Stimulated activated CD8-positive, alpha-beta memory T cell treated with anti-CD3 and anti-CD28 coated beads, Interleukin-12 subunit alpha, Interleukin-12 subunit beta, amount 100 ng/mL, for 24 hours (primary cell): ENCODE results near the gene SALL3.

Experiments used
- DNase-seq: peaks from one replicate; pipeline ENCODE4 v3.0.0-alpha.2; 2020; ENCODE audit errors: extremely low read depth

Gene SALL3

GRCh38 chr18:78965917-78966792 is 13.5 kb upstream of the SALL3 start:
- no peak for DNase-seq

GRCh38 chr18:78966793-78967106 is 12.9 kb upstream of the SALL3 start:
- DNase-seq, result no peak

- no peak for DNase-seq
These were observed 11.9 kb upstream of the SALL3 start for GRCh38 chr18:78967692-78968091.

GRCh38 chr18:78969574-78970315 is 9.9 kb upstream of the SALL3 start:
- DNase-seq, result no peak

DNA sequence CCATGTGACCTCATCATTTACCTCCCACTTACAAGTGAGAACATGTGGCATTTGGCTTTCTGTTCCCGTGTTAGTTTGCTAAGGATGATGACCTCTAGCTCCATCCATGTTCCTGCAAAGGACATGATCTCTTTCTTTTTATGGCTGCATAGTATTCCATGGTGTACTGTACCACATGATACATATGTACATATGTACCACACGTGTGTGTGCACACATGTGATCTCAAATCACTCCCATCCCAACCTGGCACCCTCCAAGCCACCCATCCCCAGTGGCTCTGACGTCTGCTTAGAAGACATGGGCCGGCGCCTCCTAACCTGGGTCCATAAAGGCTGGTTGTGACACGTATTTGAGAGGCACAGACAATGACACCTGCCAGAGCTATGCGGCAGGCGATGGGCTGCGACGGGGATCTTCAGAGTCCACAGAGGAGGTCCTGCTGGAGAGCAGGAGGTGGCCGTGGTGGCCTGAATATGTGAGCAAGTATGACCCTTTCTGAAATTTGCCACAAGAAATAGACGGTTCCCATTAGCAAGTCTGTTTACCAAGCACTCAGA is 8.8 kb upstream of the SALL3 start:
- no peak for DNase-seq

GRCh38 chr18:78971511-78972245 is 7.9 kb upstream of the SALL3 start:
- no peak for DNase-seq

GRCh38 chr18:78972385-78972918 is 7.2 kb upstream of the SALL3 start:
- DNase-seq, result no peak

GRCh38 chr18:78972930-78973331 is 6.7 kb upstream of the SALL3 start:
- DNase-seq, result no peak

DNA sequence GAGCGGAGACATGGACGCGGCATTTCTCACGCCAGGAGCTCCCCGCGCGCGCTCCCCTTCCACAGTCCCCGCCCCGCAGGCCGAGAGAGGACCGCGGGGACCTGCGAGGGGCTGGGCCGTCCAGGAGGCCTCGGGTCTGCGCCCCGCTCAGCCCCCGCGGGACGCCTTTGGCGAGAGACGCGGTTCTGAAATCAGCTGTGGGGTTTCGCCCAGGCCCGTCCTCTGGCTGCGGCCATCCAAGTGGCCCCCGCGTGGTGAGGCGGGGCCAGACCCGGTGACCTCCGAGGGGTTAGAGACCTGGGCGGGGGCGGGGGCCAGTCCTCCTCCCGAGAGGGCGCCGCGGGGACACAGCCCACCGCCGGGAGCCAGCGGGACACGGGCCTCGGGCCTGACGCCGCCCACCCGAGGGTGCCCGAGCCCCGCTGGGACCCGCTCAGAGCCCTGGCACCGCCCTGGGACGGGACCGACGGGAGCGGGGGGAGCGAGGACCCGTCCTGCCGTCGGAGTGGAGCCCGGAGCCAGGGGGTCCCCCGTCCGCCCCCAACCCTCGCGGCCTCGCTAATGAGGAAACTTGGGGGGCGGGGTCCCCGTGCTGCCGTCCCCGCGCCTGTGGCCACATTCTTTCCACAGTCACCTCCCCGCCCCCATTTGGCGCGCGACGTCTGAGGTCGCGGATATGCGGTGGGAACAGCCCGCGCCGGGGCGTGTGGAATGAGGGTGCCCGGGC is 6.1 kb upstream of the SALL3 start:
- DNase-seq, result no peak

- DNase-seq, result no peak
These were observed 5.4 kb upstream of the SALL3 start for GRCh38 chr18:78974115-78974761.

DNA sequence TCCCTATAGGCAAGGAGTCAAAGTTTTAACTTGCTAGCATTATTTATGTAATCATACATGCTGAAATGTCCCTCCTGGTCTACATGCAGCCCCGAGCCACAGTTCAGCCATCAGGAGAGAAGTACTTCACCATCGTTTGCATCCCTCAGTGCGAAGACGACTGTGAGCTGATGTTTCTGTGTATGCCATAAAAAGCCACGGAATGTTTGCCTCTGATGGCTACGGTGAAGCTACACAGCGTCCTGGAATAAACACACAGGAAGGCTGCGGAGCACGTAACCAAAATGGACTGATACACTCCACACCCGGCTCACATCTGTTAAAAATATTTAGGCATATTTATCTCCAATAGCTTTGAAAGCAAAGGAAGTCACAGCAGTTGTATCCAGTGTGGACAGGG is 4.3 kb upstream of the SALL3 start:
- DNase-seq, result no peak

GRCh38 chr18:78975699-78976335 is 3.8 kb upstream of the SALL3 start:
- no peak for DNase-seq

DNA sequence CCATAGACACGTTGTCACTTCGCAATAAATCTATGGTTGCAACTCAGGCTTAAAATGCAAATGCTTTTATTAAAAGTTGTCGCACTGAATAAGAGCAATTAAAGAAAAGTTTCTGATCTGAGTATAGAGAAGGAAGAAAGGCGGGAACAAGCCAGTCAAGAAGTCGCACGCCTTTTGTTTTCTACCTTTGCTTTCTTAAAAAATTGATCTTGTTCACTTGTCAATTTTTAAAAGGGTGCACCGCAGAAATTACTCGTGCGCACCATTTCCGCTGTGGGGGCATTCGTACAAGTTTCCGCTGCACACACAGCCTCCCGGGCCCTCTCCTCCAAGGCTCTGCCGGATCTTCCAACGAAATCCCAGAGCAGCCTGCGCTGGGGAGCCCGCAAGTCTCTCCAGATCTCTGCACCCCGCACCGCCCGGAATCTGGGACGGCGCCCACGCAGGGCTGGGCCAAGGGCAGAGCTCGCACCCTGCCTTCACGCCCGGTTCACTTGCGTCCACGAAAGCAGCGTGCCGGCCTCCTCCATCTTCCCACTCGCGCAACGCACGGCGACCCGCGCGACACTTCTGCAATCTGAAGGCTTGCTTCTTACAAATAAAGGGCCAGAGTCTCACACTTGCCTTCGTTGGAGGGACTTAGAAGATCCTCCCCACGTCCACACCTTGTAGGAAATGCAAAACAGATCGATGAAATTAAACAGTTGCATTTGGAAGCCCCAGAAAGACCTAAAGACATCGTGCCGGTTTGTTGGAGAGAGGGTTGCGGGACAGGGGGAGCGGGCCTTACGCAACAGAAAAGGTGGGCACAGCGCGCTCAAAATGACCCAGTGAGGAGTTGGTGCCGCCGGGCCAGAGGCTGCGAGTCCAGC is 2.6 kb upstream of the SALL3 start:
- DNase-seq, result no peak

DNA sequence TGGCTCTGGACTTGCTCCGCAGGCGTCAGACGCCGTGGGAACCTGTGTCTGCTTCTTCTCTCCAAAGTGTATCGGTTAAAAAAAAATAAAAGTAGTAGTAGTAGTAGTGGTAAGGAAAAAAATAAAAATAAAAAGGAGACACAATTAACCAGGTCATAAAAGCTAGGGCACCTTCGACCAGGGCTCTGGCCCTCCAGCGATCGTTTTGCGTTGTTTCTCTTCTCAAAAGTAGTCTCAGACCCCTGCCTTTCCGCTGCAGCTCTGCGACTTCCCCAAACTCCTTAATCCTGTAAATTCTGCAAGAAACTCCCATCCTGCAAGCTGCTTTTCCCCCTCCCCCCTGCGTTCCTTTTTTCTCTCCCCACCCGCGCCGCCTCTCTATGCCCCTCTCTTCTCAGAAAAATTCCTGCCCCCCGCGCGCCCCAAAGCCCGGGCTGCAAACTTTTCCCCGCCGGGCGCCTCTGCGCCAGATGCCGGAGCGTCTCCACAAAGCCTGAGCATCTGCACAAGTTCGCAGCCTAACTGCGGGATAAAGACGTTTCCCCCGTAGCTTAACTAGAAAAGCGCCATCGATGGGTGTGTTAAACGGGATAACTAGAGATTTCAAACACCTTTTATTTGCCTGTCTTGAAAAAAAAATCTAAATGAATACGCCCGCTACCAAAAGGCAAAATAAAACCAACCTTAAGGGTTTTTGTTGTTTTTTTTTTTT is 1.8 kb upstream of the SALL3 start:
- no peak for DNase-seq

- DNase-seq, result no peak
These were observed 1.1 kb upstream of the SALL3 start for GRCh38 chr18:78978349-78979055.

DNA sequence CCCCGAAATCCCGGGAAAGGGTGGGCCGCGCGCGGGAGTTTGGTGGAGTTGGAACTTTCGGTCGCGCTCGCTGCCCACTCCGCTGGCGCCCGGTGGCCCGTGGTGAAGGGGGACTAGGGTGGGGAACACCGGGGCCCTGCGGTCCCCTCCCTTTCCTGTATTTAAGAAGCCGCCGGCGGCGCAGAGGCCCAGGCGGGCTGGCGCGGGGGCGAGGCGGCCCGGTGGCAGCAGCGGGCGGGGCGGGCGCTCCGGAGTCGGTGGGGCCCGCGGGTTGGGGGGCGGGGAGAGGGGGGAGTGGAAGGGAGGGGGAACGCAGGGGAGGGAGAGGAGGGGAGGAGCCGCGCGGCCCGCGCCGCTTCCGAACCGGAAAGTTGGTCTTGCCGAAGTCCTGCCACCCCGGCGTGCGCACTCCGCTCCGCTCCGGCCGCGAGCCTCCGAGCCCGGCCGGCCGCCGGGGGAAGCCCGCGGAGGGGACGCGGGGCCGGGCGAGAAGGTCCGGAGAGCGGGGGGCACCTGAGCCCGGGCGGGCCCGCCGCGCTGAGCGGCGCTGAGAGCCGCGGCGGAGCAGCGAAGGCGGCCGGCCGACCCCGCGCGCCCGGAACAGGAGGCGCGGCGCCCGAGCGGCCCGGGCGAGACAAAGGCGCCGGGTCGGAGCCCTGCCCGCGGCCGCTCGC is 425 bp upstream of the SALL3 start:
- no peak for DNase-seq

- DNase-seq, result no peak
These were observed 707 bp downstream of the SALL3 start for GRCh38 chr18:78980279-78980771.
